ENCODE data around the gene TMEM182. TPM values are rescaled to one million over a fixed set of nuclear protein-coding genes. Genes with fewer than 3 reads are reported as not detected.

Gene TMEM182
- polyA plus RNA-seq, 1 donor from 2014 or later, result 3.8 TPM

GRCh38 chr2:102790091-102790455 lies 28.2 kb downstream of the TMEM182 start:
- H3K9me2 ChIP-seq (ENCODE audit: insufficient read depth, low read length), result no peaks in the 10 kb centered on the region
- H3K27ac ChIP-seq (ENCODE audit: low read length), result no peak overlapping the region
- no peaks in the 10 kb centered on the region for H3K36me3 ChIP-seq (ENCODE audit: insufficient read depth, low read length)
- H4K20me1 ChIP-seq (ENCODE audit: insufficient read depth), result no peaks in the 10 kb centered on the region
- no peak for TF ChIP-seq SMC3 (conservative IDR thresholded peaks at IDR 0.05; ENCODE audit: poor library complexity)
- TF ChIP-seq, protein P1, sequence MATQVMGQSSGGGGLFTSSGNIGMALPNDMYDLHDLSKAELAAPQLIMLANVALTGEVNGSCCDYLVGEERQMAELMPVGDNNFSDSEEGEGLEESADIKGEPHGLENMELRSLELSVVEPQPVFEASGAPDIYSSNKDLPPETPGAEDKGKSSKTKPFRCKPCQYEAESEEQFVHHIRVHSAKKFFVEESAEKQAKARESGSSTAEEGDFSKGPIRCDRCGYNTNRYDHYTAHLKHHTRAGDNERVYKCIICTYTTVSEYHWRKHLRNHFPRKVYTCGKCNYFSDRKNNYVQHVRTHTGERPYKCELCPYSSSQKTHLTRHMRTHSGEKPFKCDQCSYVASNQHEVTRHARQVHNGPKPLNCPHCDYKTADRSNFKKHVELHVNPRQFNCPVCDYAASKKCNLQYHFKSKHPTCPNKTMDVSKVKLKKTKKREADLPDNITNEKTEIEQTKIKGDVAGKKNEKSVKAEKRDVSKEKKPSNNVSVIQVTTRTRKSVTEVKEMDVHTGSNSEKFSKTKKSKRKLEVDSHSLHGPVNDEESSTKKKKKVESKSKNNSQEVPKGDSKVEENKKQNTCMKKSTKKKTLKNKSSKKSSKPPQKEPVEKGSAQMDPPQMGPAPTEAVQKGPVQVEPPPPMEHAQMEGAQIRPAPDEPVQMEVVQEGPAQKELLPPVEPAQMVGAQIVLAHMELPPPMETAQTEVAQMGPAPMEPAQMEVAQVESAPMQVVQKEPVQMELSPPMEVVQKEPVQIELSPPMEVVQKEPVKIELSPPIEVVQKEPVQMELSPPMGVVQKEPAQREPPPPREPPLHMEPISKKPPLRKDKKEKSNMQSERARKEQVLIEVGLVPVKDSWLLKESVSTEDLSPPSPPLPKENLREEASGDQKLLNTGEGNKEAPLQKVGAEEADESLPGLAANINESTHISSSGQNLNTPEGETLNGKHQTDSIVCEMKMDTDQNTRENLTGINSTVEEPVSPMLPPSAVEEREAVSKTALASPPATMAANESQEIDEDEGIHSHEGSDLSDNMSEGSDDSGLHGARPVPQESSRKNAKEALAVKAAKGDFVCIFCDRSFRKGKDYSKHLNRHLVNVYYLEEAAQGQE (IDR thresholded peaks at IDR 0.05; ENCODE audit: borderline replicate concordance), result no peak
- TF ChIP-seq MXI1 (conservative IDR thresholded peaks at IDR 0.05; ENCODE audit: poor library complexity, severe bottlenecking), result no peak
- no peak for TF ChIP-seq POLR2AphosphoS5 (IDR thresholded peaks at IDR 0.05)
- TF ChIP-seq EP300 (conservative IDR thresholded peaks at IDR 0.05; ENCODE audit: poor library complexity, severe bottlenecking), result no peak
- TF ChIP-seq EZH2 (IDR thresholded peaks at IDR 0.05; ENCODE audit: borderline replicate concordance, insufficient read depth, low read length, poor library complexity, severe bottlenecking), result no peak
- no peak for TF ChIP-seq CTCF (IDR thresholded peaks at IDR 0.05; ENCODE audit: poor library complexity, severe bottlenecking)
- TF ChIP-seq RAD21 (conservative IDR thresholded peaks at IDR 0.05), result no peak
- no peak for TF ChIP-seq TAF1 (IDR thresholded peaks at IDR 0.05; ENCODE audit: low read depth)
- no peaks in the 10 kb centered on the region for H3F3A ChIP-seq (ENCODE audit: insufficient read depth, low read length, poor library complexity, severe bottlenecking)
- H3K27me3 ChIP-seq (ENCODE audit: insufficient read depth, low read depth, low read length), result no peaks in the 10 kb centered on the region
- no peaks in the 10 kb centered on the region for H3K79me2 ChIP-seq (replicated peaks; ENCODE audit: insufficient read depth, low read length)
- H3K9ac ChIP-seq (ENCODE audit: low read length), result no peak overlapping the region
- no peak overlapping the region for H3K4me3 ChIP-seq (ENCODE audit: low read length)
- H2AFZ ChIP-seq (ENCODE audit: low read depth, low read length), result no peak overlapping the region
- H3K9me3 ChIP-seq (ENCODE audit: low read length), result no peaks in the 10 kb centered on the region
- no peak overlapping the region for H3K4me2 ChIP-seq (ENCODE audit: low read length)

GRCh38 chr2:102792568-102793208 lies 30.9 kb downstream of the TMEM182 start:
- no peak overlapping the region for H3K9ac ChIP-seq (ENCODE audit: low read length)
- no peak overlapping the region for H2AFZ ChIP-seq (ENCODE audit: low read depth, low read length)
- no peaks in the 10 kb centered on the region for H3K79me2 ChIP-seq (replicated peaks; ENCODE audit: insufficient read depth, low read length)
- no peaks in the 10 kb centered on the region for H3K9me2 ChIP-seq (ENCODE audit: insufficient read depth, low read length)
- H3K27ac ChIP-seq (ENCODE audit: low read length), result no peak overlapping the region
- TF ChIP-seq, protein P1 (IDR thresholded peaks at IDR 0.05; ENCODE audit: borderline replicate concordance), result no peak
- TF ChIP-seq MXI1 (conservative IDR thresholded peaks at IDR 0.05; ENCODE audit: poor library complexity, severe bottlenecking), result no peak
- no peak for TF ChIP-seq SMC3 (conservative IDR thresholded peaks at IDR 0.05; ENCODE audit: poor library complexity)
- no peak for TF ChIP-seq CTCF (IDR thresholded peaks at IDR 0.05; ENCODE audit: poor library complexity, severe bottlenecking)
- TF ChIP-seq RAD21 (conservative IDR thresholded peaks at IDR 0.05), result no peak
- no peak for TF ChIP-seq EP300 (conservative IDR thresholded peaks at IDR 0.05; ENCODE audit: poor library complexity, severe bottlenecking)
- no peak for TF ChIP-seq TAF1 (IDR thresholded peaks at IDR 0.05; ENCODE audit: low read depth)
- no peak for TF ChIP-seq EZH2 (IDR thresholded peaks at IDR 0.05; ENCODE audit: borderline replicate concordance, insufficient read depth, low read length, poor library complexity, severe bottlenecking)
- TF ChIP-seq POLR2AphosphoS5 (IDR thresholded peaks at IDR 0.05), result no peak
- H3F3A ChIP-seq (ENCODE audit: insufficient read depth, low read length, poor library complexity, severe bottlenecking), result no peaks in the 10 kb centered on the region
- H4K20me1 ChIP-seq (ENCODE audit: insufficient read depth), result no peaks in the 10 kb centered on the region
- H3K36me3 ChIP-seq (ENCODE audit: insufficient read depth, low read length), result no peaks in the 10 kb centered on the region
- H3K27me3 ChIP-seq (ENCODE audit: insufficient read depth, low read depth, low read length), result no peaks in the 10 kb centered on the region
- H3K4me3 ChIP-seq (ENCODE audit: low read length), result no peak overlapping the region
- no peak overlapping the region for H3K4me2 ChIP-seq (ENCODE audit: low read length)
- H3K9me3 ChIP-seq (ENCODE audit: low read length), result no peaks in the 10 kb centered on the region

All from neural cell (in vitro differentiated cells).